ENCODE data around the gene PSMF1. TPM values are rescaled to one million over a fixed set of nuclear protein-coding genes. Genes with fewer than 3 reads are reported as not detected.
A peak's percentile ranks its signal among the peaks of the same experiment; 100 is the strongest.

The PSMF1 gene
- total RNA-seq, 1 experiment from 2014 or later, result 90.8 TPM

GRCh38 chr20:1119128-1119505 lies 715 bp downstream of the PSMF1 start:
- Histone ChIP-seq H4K20me1 (ENCODE audit: control insufficient read depth, insufficient read depth, insufficient read length) (no peaks in the 10 kb centered on the region), H3K14ac (ENCODE audit: insufficient read depth, low read length) (no peak overlapping the region; the same call in 1 of the 2 replicates), H3K9ac (ENCODE audit: extremely low read depth, insufficient read length, low read length) (peak overlapping the region; percentile 91), H4K91ac (ENCODE audit: insufficient read length, low read depth, low read length) (no peak overlapping the region), H3K9me3 (ENCODE audit: control insufficient read depth, low read depth, low read length) (no peaks in the 10 kb centered on the region), H2BK5ac (ENCODE audit: insufficient read length, low read length) (no peak overlapping the region), H3K79me2 (ENCODE audit: insufficient read depth, low read length) (peaks cover 14% of the 10 kb centered on the region; the same call in 1 of the 2 replicates), H2BK120ac (ENCODE audit: low read depth, low read length, poor library complexity, severe bottlenecking) (no peak overlapping the region), H2BK15ac (ENCODE audit: low read depth, low read length) (no peak overlapping the region), H2BK20ac (ENCODE audit: low read depth, low read length, poor library complexity, severe bottlenecking) (no peak overlapping the region), H3K23me2 (ENCODE audit: insufficient read length, low read depth, low read length, poor library complexity, severe bottlenecking) (peaks cover 5% of the 10 kb centered on the region), H2BK12ac (ENCODE audit: insufficient read length, low read depth, low read length) (no peak overlapping the region), H3K27ac (ENCODE audit: insufficient read length, low read depth, low read length) (no peak overlapping the region), H3K4me2 (ENCODE audit: insufficient read depth, insufficient read length, low read length) (peak overlapping the region; percentile 90), H3K56ac (ENCODE audit: insufficient read length, low read depth, low read length) (no peak overlapping the region), H2AK5ac (ENCODE audit: insufficient read length, low read length) (no peak overlapping the region), H3K4me1 (ENCODE audit: insufficient read depth, low read length) (peaks cover 4% of the 10 kb centered on the region; the same call in 1 of the 2 replicates), H3K23ac (ENCODE audit: insufficient read length, low read depth, low read length) (no peak overlapping the region), H3K4ac (ENCODE audit: low read depth, low read length) (no peak overlapping the region), H3K27me3 (ENCODE audit: insufficient read depth, low read length) (no peaks in the 10 kb centered on the region), H3K18ac (ENCODE audit: insufficient read length, low read depth, low read length) (no peak overlapping the region), H2AFZ (ENCODE audit: low read length) (no peak overlapping the region), H4K5ac (ENCODE audit: insufficient read length, low read depth, low read length) (peak overlapping the region; percentile 34), H4K8ac (replicated peaks; ENCODE audit: insufficient read length, low read depth, low read length) (no peak overlapping the region), H3T11ph (ENCODE audit: low read length) (no peak overlapping the region), H3K79me1 (ENCODE audit: insufficient read depth, low read depth, low read length, poor library complexity, severe bottlenecking) (peaks cover 8% of the 10 kb centered on the region)
- Mint-ChIP-seq H3K4me1 (peaks cover 30 to 31% of the 10 kb centered on the region in 2 experiments), H3K36me3 (ENCODE audit: insufficient read depth in 1 of 3, low read depth in 3 of 3) (peaks cover 6 to 27% (median 25%) of the 10 kb centered on the region in 3 experiments; a peak in 6 of 7 replicates), H3K27ac (peak overlapping the region in 2 of 3 experiments; percentile 92; a peak in 4 of 7 replicates), H3K27me3 (ENCODE audit: low read depth) (peaks cover 3% of the 10 kb centered on the region), H3K4me3 (peak overlapping the region; percentile 95 to 96), H3K9me3 (no peaks in the 10 kb centered on the region; a peak in 1 of 5 replicates)
- TF ChIP-seq CTCF (conservative IDR thresholded peaks at IDR 0.05), result no peak
- DNase-seq, result no peak
- WGBS (ENCODE audit: extremely low coverage, insufficient read length, low lambda C conversion rate), result no CpG with 5 or more reads among the region's 8 CpGs
